Measurements from ENCODE around the gene NEK1.

DNA sequence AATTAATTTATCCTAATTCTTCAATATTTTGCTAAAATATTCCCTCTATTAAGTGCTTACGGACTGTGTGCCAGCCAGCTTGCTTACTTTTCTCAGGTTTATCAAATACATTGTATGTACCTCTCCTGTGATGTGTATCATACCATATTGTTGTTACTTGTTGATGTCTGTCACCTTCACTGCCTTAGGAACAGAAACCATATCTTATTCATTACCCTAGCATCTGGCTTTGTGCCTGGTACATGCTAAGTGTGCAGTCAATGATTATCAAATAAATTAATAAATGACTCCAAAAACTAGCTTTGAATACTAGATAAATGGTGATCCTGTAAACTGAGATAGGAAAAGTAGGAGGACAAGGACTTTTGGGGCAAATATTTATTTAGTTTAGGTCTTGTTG is 14.9 kb upstream of the NEK1 start:
- TF ChIP-seq CTCF (conservative IDR thresholded peaks at IDR 0.05; ENCODE audit: low read depth, low read length) (no peak), MAFK (IDR thresholded peaks at IDR 0.05; ENCODE audit: low read depth, low read length) (no peak), CEBPB (IDR thresholded peaks at IDR 0.05; ENCODE audit: low read depth, low read length) (no peak), POLR2A (IDR thresholded peaks at IDR 0.05; ENCODE audit: low read depth, low read length) (no peak), SMC3 (IDR thresholded peaks at IDR 0.05; ENCODE audit: low read depth, low read length) (no peak), RCOR1 (IDR thresholded peaks at IDR 0.05; ENCODE audit: insufficient replicate concordance, low read length) (no peak), RFX5 (IDR thresholded peaks at IDR 0.05; ENCODE audit: low read depth, low read length) (no peak), RAD21 (IDR thresholded peaks at IDR 0.05; ENCODE audit: low read length) (no peak), USF2 (IDR thresholded peaks at IDR 0.05; ENCODE audit: low read depth, low read length) (no peak), FOS (IDR thresholded peaks at IDR 0.05; ENCODE audit: low read depth, low read length) (no peak), CHD1 (IDR thresholded peaks at IDR 0.05; ENCODE audit: low read depth, low read length) (no peak)

All from IMR-90 (cell line).